Measurements from ENCODE around the gene DNAH14.

The DNAH14 gene

DNA sequence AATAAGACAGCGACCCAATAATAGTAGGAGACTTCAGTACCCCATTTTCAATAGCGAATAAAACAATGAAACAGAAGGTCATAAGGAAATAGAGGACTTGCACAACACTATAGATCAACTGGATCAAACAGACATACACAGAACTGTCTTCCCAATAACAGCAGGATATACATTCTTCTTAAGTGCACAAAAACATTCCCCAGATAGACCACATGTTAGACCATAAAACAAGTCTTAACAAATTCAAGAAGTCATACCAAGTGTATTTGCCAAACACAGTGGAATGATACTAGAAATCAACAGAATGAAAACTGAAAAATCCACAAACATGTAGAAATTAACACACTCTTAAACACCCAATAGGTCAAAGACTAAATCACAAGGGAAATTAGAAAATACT, 420.4 kb downstream of the DNAH14 start:
- TF ChIP-seq EZH2phosphoT487 (IDR thresholded peaks at IDR 0.05; ENCODE audit: low read length) (no peak), EZH2 (optimal IDR thresholded peaks at IDR 0.05; ENCODE audit: low read depth, low read length) (no peak)
- TF ChIP-seq, protein P1, sequence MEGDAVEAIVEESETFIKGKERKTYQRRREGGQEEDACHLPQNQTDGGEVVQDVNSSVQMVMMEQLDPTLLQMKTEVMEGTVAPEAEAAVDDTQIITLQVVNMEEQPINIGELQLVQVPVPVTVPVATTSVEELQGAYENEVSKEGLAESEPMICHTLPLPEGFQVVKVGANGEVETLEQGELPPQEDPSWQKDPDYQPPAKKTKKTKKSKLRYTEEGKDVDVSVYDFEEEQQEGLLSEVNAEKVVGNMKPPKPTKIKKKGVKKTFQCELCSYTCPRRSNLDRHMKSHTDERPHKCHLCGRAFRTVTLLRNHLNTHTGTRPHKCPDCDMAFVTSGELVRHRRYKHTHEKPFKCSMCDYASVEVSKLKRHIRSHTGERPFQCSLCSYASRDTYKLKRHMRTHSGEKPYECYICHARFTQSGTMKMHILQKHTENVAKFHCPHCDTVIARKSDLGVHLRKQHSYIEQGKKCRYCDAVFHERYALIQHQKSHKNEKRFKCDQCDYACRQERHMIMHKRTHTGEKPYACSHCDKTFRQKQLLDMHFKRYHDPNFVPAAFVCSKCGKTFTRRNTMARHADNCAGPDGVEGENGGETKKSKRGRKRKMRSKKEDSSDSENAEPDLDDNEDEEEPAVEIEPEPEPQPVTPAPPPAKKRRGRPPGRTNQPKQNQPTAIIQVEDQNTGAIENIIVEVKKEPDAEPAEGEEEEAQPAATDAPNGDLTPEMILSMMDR (IDR thresholded peaks at IDR 0.05; ENCODE audit: low read length): no peak
- no peak overlapping the region for H2AFZ ChIP-seq (ENCODE audit: low read length)

DNA sequence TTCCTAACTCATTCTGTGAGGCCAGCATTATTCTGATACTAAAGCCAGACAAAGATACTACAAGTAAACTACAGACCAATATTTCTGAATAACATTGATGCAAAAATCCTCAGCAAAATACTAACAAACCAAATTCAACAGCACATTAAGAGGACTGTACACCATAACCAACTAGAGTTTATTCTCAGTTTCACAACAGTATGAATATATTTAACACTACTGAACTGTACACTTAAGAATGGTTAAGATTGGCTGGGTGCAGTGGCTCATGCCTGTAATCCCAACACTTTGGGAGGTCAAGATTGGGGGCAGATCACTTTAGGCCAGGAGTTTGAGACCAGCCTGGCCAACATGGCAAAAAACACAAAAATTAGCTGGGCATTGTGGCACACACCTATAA, 421.4 kb downstream of the DNAH14 start:
- no peak for DNase-seq
- Histone ChIP-seq H3F3A (ENCODE audit: insufficient read depth, low read length) (no peaks in the 10 kb centered on the region), H3K9ac (ENCODE audit: low read length) (no peak overlapping the region), H2AFZ (ENCODE audit: low read length) (no peak overlapping the region), H3K79me2 (ENCODE audit: low read length) (no peaks in the 10 kb centered on the region), H3K9me2 (replicated peaks; ENCODE audit: insufficient read depth, low read length) (no peaks in the 10 kb centered on the region), H3K27ac (ENCODE audit: low read length) (no peak overlapping the region), H3K36me3 (replicated peaks; ENCODE audit: insufficient read depth, low read length) (no peaks in the 10 kb centered on the region), H3K4me1 (ENCODE audit: low read length) (no peaks in the 10 kb centered on the region), H3K4me3 (ENCODE audit: low read length) (no peak overlapping the region), H3K27me3 (replicated peaks; ENCODE audit: insufficient read depth, low read length) (no peaks in the 10 kb centered on the region), H3K4me2 (ENCODE audit: low read depth, low read length) (no peak overlapping the region), H3K9me3 (replicated peaks; ENCODE audit: insufficient read depth, low read length) (no peaks in the 10 kb centered on the region; the same call in 1 of the 2 replicates), H4K20me1 (ENCODE audit: insufficient read depth, low read length) (no peaks in the 10 kb centered on the region)
- TF ChIP-seq, protein P1 (IDR thresholded peaks at IDR 0.05; ENCODE audit: low read length): no peak
- TF ChIP-seq EZH2phosphoT487 (IDR thresholded peaks at IDR 0.05; ENCODE audit: low read length): no peak
- no peak for TF ChIP-seq EZH2 (optimal IDR thresholded peaks at IDR 0.05; ENCODE audit: low read depth, low read length)

More for the DNA sequence above, 420.4 kb downstream of the DNAH14 start:
- Histone ChIP-seq H4K20me1 (ENCODE audit: insufficient read depth, low read length) (no peaks in the 10 kb centered on the region), H3K9ac (ENCODE audit: low read length) (no peak overlapping the region), H3K27me3 (replicated peaks; ENCODE audit: insufficient read depth, low read length) (no peaks in the 10 kb centered on the region), H3K9me3 (replicated peaks; ENCODE audit: insufficient read depth, low read length) (no peaks in the 10 kb centered on the region; the same call in 1 of the 2 replicates), H3K27ac (ENCODE audit: low read length) (no peak overlapping the region), H3K9me2 (replicated peaks; ENCODE audit: insufficient read depth, low read length) (no peaks in the 10 kb centered on the region), H3F3A (ENCODE audit: insufficient read depth, low read length) (no peaks in the 10 kb centered on the region), H3K4me3 (ENCODE audit: low read length) (no peak overlapping the region), H3K36me3 (replicated peaks; ENCODE audit: insufficient read depth, low read length) (no peaks in the 10 kb centered on the region), H3K4me1 (ENCODE audit: low read length) (no peaks in the 10 kb centered on the region), H3K79me2 (ENCODE audit: low read length) (no peaks in the 10 kb centered on the region), H3K4me2 (ENCODE audit: low read depth, low read length) (no peak overlapping the region)
- DNase-seq: no peak

DNA sequence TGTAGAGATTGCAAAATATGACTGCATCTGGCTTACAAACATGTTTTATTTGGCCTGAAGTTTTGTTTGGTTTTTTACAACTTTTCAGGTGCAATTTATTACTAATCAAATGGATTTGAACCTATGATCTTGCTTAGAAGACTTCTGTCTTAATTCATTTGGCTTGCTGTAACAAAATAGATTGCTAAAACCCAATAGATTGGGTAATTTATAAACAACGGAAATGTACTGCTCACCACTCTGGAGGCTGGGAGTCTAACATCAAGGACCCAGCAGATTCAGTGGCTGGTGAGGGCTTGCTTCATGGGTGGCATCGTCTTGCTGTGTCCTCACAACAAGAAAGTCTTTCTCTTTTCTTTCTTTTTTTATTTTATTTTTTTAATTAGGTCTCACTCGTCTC, 425.4 kb downstream of the DNAH14 start:
- no peaks in the 10 kb centered on the region for H4K20me1 ChIP-seq (ENCODE audit: insufficient read depth, low read length)
- H3K27ac ChIP-seq (ENCODE audit: low read length): no peak overlapping the region
- H3K9me2 ChIP-seq (replicated peaks; ENCODE audit: insufficient read depth, low read length): no peaks in the 10 kb centered on the region
- no peaks in the 10 kb centered on the region for H3K27me3 ChIP-seq (replicated peaks; ENCODE audit: insufficient read depth, low read length)
- no peak overlapping the region for H2AFZ ChIP-seq (ENCODE audit: low read length)
- H3K4me3 ChIP-seq (ENCODE audit: low read length): no peak overlapping the region
- no peak overlapping the region for H3K4me2 ChIP-seq (ENCODE audit: low read depth, low read length)
- H3K36me3 ChIP-seq (replicated peaks; ENCODE audit: insufficient read depth, low read length): no peaks in the 10 kb centered on the region
- H3K4me1 ChIP-seq (ENCODE audit: low read length): no peaks in the 10 kb centered on the region
- no peak overlapping the region for H3K9ac ChIP-seq (ENCODE audit: low read length)
- DNase-seq: no peak
- TF ChIP-seq EZH2 (optimal IDR thresholded peaks at IDR 0.05; ENCODE audit: low read depth, low read length) (no peak), EZH2phosphoT487 (IDR thresholded peaks at IDR 0.05; ENCODE audit: low read length) (no peak)
- TF ChIP-seq, protein P1 (IDR thresholded peaks at IDR 0.05; ENCODE audit: low read length): no peak
- no peaks in the 10 kb centered on the region for H3F3A ChIP-seq (ENCODE audit: insufficient read depth, low read length)
- H3K9me3 ChIP-seq (replicated peaks; ENCODE audit: insufficient read depth, low read length): no peaks in the 10 kb centered on the region
- no peaks in the 10 kb centered on the region for H3K79me2 ChIP-seq (ENCODE audit: low read length)

Measured in MM.1S (cell line).